Left renal cortex interstitium (tissue), 4 donors: Measurements from ENCODE around the gene FBN2. TPM values are rescaled to one million over a fixed set of nuclear protein-coding genes. Genes with fewer than 3 reads are reported as not detected.
"Not testable (repeated sequence)": the region's sequence is repeated elsewhere in the genome, so short reads cannot be mapped to it uniquely, and the experiment has no call there.

Source experiments
- DNase-seq, 4 donors: peaks; one replicate each; pipeline ENCODE4 v3.0.0-alpha.2; 2013; ENCODE audit warnings: low read depth in 4 of 4, low spot score in 2 of 4, missing footprints in 1 of 4
- polyA plus RNA-seq, 4 donors: library from polyadenylated mRNA; unstranded; fragments of 120-200 nt; gene quantifications; one replicate each; pipeline ENCODE4 v1.2.1, GENCODE V29; 2013; ENCODE audit not compliant: insufficient read length in 4 of 4

Gene FBN2
- polyA plus RNA-seq, 4 donors, result 73.7 to 110 (median 92.8) TPM

DNA sequence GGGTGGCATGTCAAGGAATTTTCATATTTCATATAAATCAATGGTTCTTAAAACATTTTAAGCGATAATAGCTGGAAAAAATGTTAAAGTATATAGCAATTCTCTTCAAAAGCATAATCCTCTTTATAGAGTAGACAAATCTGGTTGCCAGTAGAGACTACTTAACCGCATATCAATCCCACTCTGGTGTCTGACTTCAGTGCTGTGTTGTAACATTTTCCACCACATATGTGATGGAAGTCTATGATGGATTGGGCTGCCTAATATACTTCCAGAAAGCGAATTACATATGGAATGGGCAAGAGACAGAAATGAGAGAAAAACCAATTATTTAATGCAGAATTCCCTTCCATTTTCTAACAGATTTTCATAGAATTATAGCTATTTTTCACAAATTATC lies 54.3 kb downstream of the FBN2 start:
- no peak for DNase-seq

DNA sequence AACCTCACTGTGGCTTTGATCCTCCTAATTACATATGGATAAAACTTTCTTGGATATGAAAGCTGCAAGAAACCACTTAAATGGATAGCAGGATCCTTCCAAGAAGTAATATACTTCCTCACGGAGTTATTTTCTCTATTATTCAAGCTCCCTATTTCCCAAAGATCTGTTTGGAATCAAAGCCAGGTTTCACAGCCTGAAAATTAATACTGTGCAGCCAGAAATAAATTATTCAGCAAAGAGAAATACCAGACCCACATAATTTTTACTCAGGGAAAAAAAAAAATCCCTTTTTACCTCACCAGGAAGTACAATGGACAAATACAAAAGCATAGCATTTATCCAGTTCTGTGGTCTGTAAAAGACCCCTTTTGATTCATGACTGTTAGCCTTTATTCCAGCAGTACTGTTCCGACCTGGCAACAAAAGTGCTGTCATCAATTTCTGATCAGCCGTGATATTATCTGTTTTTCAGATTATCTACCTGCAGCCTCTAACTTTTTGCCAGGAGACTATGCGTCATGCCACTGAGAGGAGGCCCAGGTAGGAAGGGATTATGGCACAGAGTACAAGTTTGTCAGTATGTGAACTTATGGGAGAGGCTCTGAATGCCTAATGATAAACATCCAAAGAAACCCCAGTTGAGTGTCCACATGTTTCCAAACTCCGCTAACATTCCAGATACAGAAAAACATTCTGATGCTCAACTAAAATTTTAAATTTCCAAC lies 57.0 kb downstream of the FBN2 start:
- no peak for DNase-seq

DNA sequence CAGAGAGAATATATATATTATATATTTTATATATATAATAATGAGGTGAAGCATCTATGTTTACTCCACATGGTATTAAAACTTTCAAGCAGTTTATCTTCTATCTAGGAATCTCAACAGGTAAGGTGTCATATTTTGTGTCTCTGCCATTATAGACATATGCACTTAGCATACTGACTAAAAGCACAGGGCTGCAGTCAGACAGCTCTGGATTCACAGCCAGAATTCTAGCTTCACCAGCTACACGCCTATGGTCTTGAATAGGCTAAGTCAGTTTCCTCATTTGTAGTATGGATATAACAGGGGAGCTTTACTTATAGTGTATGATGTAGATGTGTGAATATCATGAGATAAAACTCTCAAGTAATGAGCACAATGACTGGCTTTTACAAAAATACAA lies 57.9 kb downstream of the FBN2 start:
- no peak for DNase-seq

DNA sequence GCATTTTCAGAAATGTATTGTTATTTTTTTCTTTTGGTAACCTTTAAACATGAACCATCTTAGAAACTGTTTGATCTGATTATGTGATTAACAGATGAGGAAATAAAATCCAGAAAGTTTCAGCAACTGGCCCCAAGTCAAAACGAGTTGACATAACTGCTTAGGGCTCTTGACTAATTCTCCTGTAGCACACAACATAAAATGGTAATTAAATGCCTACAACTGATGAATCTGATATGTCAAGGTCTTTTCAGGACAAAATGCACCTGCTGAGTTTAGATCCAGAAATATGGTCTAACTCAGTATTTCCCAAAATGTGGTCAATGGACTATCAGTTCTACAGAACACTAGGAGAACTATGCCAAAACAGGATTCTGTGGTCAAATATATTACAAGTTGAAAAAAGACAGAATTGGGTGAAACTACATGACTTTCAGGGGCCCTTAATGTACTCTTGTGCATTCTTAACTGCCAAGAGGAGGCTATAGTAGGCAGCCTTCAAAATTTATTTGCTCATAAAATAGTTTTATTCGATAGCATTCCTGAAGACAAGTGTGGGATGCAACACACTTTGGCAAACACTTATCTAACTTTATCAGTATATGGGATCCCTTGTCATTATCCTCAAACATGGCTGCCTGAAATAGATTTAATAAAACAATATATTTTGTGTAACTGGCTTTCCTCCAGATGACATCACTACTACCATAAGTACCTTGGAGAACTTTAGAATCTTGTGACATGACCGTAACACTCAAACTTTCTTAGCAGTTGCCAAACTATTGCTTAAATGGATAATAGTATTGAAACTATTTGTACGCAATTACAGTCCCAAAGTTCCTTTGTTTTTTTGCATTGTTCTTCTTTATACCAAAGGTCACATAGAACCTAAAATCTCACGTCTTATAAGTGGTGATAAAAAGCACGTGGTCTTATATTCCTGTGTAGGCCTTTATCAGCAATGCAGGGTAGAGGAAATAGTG lies 59.4 kb downstream of the FBN2 start:
- DNase-seq, result no peak

DNA sequence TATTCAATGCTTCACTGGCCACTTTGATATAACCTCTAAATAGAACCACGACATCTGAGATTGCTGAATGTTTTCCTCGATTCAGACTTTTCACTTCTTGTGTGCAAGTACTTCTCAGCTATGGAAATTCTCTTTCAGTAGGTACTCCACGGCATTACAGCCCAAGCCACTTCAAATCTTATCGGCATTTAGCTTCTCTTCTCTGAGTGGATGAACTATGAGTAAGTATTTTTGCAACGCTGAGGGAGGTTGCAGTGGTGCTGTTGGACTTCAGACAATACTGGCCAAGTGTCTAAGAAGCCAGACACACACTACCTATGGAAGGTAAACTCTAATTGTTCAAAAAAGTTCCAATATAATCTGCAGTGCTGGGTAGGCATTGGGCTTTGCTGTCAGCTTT lies 60.1 kb downstream of the FBN2 start:
- DNase-seq, result no peak

DNA sequence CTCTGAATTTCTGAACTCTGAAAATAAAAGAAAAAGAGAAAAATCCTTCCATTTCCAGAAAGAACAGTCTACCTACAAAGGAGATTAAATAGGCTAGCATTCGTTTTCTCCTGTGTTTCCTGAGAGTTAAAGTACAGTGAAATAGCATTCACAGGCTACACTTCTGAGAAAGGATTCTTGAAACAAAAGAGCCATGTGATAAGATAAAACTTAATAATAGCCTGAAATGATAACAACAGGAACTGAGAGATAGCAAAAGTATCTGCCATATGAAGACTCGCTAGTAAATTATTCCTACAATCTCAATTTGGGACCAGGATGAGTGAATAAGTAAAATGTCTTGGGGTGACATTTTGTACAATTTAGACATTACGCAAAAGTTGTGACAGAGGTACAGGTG lies 62.4 kb downstream of the FBN2 start:
- DNase-seq, result no peak

DNA sequence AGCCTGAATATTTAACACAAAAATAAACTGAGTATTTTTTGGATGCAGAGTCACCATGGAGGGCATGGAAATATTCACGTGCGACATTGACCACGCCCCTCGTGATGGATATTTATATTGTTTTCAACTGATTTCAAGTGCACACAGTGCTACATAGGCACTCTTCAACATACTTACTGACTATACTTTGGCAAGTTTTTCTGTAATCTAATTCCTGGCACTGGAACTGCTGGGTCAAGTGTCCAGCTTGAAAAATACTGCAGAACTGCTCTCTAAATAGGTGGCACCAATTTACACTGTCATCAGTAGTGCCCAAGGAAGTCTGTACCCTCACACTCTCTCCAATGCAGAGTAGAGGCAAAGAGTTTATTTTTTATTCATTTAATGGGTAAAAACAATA lies 65.1 kb downstream of the FBN2 start:
- no peak for DNase-seq

DNA sequence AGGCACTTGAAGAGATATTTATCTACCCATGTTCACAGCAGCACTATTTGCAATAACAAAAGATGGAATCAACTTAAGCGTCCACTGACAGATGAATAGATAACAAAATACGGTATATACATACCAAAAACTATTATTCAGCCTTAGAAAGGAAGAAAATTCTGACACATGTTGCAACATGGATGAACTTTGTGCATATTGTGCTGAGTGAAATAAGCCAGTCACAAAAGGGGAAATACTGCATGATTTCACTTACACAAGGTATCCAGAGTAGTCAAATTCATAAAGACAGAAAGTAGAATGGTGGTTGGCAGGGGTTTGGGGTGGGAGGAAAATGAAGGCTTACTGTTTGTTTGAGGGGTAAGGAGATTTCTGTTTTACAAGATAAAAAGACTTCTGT lies 66.0 kb downstream of the FBN2 start:
- no peak for DNase-seq

DNA sequence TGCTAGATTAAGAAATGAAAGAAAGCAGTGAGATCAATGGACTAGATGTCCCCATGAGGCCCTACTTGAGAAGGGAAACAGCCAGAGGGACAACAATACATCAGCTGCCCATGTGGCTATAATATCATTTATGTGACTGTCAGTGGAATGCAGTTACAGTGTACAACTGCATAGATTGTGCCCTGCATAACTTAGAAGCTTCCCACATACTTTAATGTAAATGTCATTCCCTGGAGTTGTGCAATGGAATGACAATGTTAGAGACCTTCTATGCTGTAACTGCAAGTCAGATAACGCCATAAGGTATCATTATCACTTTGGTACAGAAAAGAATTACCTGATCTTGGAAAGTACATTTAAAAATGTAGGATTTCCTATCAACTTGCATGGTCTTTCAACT lies 67.4 kb downstream of the FBN2 start:
- no peak for DNase-seq

DNA sequence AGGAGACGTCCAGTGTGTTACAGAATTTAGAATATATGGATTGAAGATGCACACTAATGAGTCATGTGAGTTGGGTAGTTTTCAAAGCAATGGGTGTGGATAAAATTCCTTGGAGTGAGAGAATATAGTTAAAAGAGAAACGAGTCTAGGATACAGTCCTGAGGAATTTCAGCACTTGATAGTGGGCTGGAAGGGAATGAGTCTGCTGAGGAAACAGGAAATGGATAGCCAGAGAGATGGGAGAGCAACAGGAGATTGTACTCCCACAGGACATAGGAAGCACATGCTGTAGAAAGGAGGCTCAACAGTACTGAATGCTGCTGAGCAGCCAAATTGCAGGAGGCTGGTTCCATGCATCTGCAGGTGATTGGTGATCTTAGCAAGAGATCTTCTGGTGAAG lies 68.1 kb downstream of the FBN2 start:
- no peak for DNase-seq

DNA sequence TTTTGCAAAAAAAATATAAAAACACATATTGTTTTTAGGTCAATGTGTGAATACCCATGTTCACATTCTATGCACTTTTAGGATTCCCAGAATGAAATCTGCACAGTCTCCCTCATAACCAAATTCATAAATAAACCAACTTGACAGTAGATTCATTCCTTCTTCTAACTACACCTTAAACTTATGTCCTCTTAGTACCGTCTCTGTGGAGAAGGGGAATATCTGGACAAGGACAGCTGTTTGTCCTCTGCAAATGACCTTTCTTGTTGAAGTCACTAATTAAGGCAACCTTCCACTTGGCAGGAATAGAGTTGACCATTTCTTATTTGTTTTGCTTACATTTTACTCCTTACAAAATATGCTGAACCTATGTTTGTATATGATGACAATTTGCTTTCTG lies 71.1 kb downstream of the FBN2 start:
- DNase-seq, result no peak

DNA sequence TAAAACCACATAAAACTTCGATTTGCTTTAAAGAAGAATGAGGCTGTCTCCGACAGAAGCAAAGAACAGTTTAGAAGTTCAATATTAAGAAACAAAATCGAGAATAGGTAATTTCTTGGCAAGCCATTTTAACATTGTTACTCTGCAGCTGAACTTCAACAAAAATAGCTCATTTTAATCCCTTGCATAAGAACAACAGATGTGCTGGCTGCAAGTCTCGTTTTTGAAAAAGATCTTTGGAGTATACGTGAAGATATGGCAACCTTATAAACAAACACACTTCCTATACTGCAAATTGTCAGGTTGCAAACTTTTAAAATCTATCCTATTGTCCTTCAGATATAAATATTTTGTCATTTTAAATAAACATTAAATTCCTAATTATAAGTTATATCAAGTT lies 71.5 kb downstream of the FBN2 start:
- DNase-seq, result no peak

DNA sequence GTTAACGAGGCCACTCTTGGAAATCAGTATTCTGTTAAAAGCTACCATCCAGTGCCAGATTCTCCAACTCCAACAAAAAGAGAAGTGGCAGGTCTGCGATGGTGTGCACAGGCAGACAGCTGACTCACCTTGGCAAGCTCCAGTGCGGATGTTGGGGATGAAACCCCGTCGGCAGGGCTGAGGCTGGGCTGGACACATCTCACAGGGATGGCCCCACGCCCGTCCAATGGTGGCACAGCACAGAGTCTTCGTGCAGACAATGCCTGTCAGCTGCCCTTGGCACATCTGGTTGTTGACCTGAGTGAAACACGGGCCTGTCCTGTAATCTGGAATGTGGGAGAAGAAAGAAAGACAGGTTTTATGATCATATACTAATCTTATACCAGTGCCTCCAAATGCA lies 73.4 kb downstream of the FBN2 start:
- DNase-seq, result no peak

DNA sequence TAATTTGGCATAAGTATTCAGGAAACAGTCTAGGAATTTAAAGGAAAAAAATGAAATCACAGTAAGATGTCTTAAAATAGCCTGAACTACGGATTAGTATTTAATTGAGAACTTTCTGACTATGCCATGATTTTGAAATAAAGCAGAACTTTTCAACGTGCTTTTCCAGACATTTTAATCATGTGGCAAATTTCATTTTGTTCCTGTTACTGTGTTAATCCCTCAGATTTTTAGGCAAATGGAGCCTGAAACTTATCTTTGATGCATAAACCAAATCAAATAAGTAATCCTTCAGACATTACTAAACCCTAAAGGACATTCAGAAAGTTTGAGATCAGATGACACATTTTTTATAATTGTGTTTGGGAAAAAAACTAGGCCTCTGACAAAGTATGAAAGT lies 75.7 kb downstream of the FBN2 start:
- no peak for DNase-seq

DNA sequence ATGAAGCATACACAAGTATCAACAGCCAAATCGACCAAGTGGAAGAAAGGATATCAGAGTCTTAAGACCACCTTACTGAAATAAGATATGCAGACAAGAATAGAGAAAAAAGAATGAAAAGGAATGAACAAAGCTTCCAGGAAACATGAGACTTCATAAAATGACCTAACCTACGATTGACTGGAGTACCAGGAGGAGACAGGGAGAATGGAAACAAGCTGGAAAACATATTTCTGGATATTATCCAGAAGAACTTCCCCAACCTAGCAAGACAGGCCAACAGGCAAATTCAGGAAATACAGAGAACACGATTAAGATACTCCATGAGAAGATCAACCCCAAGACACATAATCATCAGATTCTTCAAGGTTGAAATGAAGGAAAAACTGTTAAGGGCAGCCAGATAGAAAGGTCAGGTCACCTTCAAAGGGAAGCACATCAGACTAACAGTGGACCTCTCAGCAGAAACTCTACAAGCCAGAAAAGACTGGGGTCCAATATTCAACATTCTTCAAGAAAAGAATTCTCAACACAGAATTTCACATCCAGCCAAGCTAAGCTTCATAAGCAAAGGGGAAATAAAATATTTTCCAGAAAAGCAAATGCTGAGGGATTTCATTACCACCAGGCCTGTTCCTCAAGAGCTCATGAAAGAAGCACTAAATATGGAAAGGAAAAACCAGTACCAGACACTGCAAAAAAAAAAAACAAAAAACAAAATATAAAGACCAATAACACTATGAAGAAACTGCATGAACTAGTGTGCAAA lies 80.7 kb downstream of the FBN2 start:
- DNase-seq, result not testable (repeated sequence)

DNA sequence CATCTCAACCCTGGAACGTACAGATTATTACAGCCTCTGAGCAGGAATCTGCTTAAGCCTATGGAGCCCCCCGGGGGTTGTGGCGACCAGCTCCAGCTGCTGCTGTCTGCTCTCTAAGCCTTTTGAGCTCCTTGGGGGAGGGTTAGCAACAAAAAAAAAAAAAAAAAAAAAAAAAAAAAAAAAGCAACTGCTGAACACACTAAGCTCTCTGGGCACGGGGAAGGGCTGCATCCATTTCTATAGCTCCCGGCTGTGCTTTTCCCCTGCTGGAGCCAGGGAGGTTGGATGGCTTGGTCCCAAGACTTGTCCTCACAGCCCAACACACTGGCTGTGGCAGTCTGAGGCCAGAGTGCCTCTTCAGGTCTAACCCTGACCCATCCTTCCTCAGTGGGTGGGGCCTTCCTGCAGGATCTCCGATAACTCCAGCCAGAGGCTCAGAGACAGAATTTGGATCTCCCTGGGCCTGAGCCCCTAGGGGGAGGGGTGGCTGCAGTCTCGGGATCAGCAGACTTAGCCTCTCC lies 82.1 kb downstream of the FBN2 start:
- DNase-seq, result no peak

DNA sequence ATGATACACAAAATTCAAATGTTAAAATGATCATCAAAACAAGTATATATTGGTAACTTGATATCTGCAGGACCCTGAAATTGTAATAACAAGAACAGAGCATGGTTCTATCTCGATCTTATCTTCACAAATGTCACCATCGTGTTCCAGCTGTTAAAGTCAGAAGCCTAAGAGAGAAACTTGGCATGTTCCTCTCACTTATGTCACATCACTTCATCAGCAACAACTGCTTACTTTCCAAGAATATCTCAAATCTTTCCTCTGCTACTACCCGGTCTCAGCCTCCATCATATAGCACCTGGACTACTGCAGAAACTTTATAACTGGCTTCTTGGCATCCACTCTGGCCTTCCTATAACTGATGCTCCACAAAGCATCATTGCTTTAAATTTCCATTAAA lies 84.9 kb downstream of the FBN2 start:
- no peak for DNase-seq

DNA sequence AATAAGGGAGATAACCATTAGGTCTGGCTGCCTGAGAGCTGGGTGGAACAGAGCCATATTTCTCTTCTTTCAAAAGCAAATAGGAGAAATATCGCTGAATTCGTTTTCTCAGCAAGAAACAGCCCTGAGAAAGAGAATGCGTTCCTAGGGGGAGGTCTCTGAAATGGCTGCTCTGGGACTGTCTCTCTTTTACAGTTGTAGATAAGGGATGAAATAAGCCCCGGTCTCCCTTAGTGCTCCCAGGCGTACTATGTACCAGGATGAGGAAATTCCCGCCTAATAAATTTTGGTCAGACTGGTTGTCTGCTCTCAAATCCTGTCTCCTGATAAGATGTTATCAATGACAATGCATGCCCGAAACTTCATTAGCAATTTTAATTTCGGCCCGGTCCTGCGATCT lies 90.8 kb downstream of the FBN2 start:
- not testable (repeated sequence) for DNase-seq

DNA sequence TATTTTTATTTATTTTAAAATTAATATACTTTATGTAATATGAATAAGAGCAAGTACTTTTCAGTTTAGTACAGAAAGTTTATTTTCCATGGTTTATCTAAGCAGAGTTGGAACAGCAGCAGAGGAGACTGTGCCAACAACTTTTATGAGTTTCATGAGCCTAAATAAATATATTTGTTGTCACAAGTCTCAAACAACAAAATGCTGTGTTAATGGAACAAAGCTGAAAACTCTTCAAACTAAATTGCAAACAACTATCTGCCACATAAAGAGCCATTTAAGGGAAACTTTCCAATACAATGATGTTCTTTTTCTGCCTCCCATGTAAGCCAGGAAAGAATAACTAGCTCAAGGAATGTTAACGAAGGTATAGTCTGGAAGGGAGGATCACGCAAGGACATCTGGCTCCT lies 96.1 kb downstream of the FBN2 start:
- DNase-seq, result peak in 2 of 4 donors; percentile 44 to 46

DNA sequence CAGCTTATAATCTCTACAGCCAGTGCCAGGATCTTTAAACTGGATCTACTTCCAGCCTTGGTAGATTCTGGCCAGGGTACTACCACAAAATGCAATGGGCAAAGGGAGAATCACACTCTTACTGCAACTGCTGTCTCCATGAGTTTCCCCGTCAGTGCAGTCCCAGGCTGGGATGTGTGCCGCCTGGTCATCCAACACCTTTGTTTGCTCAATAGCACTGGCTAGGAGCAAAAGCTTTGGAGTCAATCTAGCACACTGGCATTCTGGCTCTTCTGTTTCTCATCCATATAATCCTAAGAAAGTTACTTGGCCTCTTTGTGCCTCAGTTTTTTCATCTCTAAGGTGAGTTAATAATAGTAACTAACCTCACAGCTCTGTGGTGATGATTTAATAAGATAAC lies 96.9 kb downstream of the FBN2 start:
- no peak for DNase-seq

DNA sequence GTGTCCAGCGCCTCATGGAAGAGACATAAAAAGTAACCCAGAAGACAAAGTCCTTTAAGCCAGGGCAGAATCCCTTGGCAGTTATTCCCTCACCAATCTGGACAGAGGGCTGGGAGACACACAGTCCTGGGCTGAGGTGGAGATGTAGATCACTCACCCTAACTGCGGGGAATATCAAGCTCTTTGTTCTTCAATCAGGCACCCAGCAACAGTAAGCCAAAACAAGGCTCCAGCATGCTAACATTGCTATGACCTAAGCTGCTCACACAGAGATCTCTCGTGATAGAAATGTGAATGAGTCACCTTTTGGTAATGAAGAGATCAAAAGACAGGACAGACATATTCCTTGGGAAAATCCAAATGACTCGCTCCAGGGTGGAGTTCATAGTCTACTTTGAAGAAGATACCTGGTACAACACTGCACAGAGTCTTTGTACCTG lies 101.3 kb downstream of the FBN2 start:
- no peak for DNase-seq
